Measurements from ENCODE around the gene KSR1.

Gene KSR1

DNA sequence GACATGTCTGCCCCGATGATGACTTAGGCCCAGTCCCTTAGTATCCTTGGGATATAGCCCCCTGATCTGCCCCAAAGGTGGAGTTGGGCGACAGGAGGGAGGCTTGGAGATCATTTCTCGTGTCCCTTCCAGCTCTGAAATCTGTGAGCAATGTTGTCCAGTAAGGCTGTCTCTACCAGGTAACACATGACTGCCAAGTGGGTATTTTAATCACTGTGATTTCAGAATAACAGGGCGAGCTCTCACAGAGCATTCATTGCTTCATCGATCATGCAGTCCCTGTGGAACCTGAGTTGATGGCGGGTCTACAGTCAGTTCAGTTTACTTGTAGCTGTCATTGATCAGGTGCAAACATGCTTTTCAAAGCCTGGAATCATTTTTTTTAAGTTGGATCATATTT is 39.2 kb downstream of the KSR1 start:
- H3K9me3 ChIP-seq = no peaks in the 10 kb centered on the region
- H3K4me1 ChIP-seq (ENCODE audit: control insufficient read depth in 1 of 2, insufficient read depth in 1 of 2, low read depth in 1 of 2, low read length in 1 of 2) = peaks cover 10 to 16% of the 10 kb centered on the region in 2 experiments
- no peaks in the 10 kb centered on the region for H3K36me3 ChIP-seq
- TF ChIP-seq, protein P1, sequence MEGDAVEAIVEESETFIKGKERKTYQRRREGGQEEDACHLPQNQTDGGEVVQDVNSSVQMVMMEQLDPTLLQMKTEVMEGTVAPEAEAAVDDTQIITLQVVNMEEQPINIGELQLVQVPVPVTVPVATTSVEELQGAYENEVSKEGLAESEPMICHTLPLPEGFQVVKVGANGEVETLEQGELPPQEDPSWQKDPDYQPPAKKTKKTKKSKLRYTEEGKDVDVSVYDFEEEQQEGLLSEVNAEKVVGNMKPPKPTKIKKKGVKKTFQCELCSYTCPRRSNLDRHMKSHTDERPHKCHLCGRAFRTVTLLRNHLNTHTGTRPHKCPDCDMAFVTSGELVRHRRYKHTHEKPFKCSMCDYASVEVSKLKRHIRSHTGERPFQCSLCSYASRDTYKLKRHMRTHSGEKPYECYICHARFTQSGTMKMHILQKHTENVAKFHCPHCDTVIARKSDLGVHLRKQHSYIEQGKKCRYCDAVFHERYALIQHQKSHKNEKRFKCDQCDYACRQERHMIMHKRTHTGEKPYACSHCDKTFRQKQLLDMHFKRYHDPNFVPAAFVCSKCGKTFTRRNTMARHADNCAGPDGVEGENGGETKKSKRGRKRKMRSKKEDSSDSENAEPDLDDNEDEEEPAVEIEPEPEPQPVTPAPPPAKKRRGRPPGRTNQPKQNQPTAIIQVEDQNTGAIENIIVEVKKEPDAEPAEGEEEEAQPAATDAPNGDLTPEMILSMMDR (IDR thresholded peaks at IDR 0.05) = no peak
- no peaks in the 10 kb centered on the region for H3K27me3 ChIP-seq
- no peak overlapping the region for H3K27ac ChIP-seq
- H3K4me3 ChIP-seq (ENCODE audit: low read depth in 1 of 2, low read length in 1 of 2) = no peak overlapping the region

DNA sequence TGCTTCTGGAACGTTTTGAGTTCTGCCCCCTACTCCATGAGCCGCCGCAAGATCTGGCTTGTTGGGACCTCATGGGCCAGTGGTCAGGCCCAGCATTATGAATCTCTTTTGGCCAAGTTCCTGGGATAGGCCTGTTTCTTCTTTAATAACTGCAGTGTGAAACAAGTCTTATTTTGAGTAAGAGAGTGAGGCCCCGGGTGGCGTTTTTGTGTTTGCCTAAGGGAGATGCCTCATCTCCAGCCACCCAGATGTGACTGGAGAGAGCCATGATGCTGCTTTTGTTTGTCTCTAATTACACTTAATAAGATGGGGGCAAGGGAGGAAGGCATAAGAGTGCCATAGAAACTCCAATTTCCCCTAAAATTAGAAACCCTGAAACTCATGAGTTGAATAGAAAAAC is 39.8 kb downstream of the KSR1 start:
- H3K27me3 ChIP-seq = no peaks in the 10 kb centered on the region
- H3K4me1 ChIP-seq (ENCODE audit: control insufficient read depth in 1 of 2, insufficient read depth in 1 of 2, low read depth in 1 of 2, low read length in 1 of 2) = peaks cover 10 to 16% of the 10 kb centered on the region in 2 experiments
- H3K9me3 ChIP-seq = no peaks in the 10 kb centered on the region
- no peaks in the 10 kb centered on the region for H3K36me3 ChIP-seq
- no peak overlapping the region for H3K4me3 ChIP-seq (ENCODE audit: low read depth in 1 of 2, low read length in 1 of 2)
- TF ChIP-seq, protein P1 (IDR thresholded peaks at IDR 0.05) = no peak
- H3K27ac ChIP-seq = no peak overlapping the region

DNA sequence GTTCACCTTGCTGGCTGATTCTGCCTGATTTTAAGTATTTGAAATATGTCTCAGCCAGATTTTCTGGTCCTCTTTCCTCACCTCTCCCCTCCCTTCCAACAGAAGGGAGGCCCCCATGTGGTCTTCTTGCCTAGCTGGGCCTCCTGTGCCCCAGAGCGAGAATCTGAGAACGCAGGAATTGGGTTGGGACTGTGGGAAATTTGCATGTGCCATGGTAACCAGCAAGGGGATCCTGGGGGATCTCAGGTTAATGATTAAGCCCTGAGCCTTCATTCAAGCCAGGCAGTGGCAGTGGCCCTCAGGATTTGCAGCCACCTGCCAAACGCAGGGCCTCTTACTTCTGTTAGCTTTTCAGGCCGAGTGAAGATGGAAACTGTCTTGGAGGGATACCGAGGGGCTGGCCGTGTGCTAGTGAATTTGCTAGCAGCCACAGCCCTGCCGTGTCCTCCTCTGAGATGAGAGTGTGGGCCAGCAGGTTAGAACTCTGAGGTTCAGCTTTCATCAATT is 40.2 kb downstream of the KSR1 start:
- TF ChIP-seq, protein P1 (IDR thresholded peaks at IDR 0.05) = no peak
- no peaks in the 10 kb centered on the region for H3K36me3 ChIP-seq
- no peak overlapping the region for H3K4me3 ChIP-seq (ENCODE audit: low read depth in 1 of 2, low read length in 1 of 2)
- no peak overlapping the region for H3K27ac ChIP-seq
- no peaks in the 10 kb centered on the region for H3K9me3 ChIP-seq
- peaks cover 10 to 16% of the 10 kb centered on the region in 2 experiments for H3K4me1 ChIP-seq (ENCODE audit: control insufficient read depth in 1 of 2, insufficient read depth in 1 of 2, low read depth in 1 of 2, low read length in 1 of 2)
- no peaks in the 10 kb centered on the region for H3K27me3 ChIP-seq

DNA sequence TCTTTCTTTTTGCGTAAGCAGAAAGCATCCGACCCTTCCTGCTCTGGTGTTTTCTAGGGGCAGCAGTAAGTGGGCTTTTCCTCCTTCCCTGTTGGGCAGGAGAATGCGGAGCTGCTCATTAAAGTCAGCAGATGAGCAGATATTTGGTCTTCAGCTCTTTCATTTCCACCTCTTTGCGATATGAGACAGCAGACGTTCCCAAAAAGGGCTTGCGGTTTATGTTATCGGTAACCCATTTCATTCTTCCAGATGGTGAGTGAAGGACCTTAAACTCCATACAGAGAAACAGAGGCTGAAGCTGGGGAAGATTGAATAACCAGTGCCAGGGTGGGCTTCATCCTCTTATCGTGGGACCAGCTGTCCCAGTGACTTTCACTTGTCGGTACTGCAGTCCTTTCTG is 40.7 kb downstream of the KSR1 start:
- H3K27ac ChIP-seq = no peak overlapping the region
- H3K4me3 ChIP-seq (ENCODE audit: low read depth in 1 of 2, low read length in 1 of 2) = no peak overlapping the region
- no peaks in the 10 kb centered on the region for H3K36me3 ChIP-seq
- H3K27me3 ChIP-seq = no peaks in the 10 kb centered on the region
- TF ChIP-seq, protein P1 (IDR thresholded peaks at IDR 0.05) = no peak
- no peaks in the 10 kb centered on the region for H3K9me3 ChIP-seq
- H3K4me1 ChIP-seq (ENCODE audit: control insufficient read depth in 1 of 2, insufficient read depth in 1 of 2, low read depth in 1 of 2, low read length in 1 of 2) = peaks cover 10 to 16% of the 10 kb centered on the region in 2 experiments

DNA sequence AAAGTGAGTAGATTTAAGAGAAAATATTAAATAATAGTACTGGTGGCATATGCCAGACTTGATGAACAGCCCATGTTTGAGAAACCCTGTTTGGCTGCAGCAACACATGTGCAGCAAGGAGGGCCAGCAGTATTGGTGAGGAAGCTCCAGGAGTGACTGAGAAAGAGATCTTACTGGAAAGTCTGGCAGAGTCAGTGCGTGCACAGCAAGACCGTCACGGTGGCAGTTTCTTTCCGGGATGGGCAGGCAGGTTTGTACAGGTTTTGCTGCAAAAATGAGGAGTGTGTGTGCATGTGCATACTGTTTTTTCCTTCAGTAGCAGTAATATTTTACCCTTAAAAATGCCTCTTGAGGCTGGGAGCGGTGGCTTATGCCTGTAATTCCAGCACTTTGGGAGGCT is 41.4 kb downstream of the KSR1 start:
- Histone ChIP-seq H3K36me3 (no peaks in the 10 kb centered on the region), H3K4me3 (ENCODE audit: low read depth in 1 of 2, low read length in 1 of 2) (no peak overlapping the region), H3K27me3 (no peaks in the 10 kb centered on the region), H3K9me3 (no peaks in the 10 kb centered on the region), H3K4me1 (ENCODE audit: control insufficient read depth in 1 of 2, insufficient read depth in 1 of 2, low read depth in 1 of 2, low read length in 1 of 2) (peaks cover 10 to 16% of the 10 kb centered on the region in 2 experiments), H3K27ac (no peak overlapping the region)
- TF ChIP-seq, protein P1 (IDR thresholded peaks at IDR 0.05) = no peak
